Measurements from ENCODE around the gene FUBP3. TPM values are rescaled to one million over a fixed set of nuclear protein-coding genes. Genes with fewer than 3 reads are reported as not detected.

FUBP3 gene
- total RNA-seq, 2 experiments from 2014 or later: 48.4 to 50.8 TPM

GRCh38 chr9:130608554-130609134 lies 29.3 kb downstream of the FUBP3 start:
- H3K36me3 Mint-ChIP-seq: peaks cover 18% of the 10 kb centered on the region
- no peaks in the 10 kb centered on the region for H3K9me3 Mint-ChIP-seq
- no peaks in the 10 kb centered on the region for H3K4me1 Mint-ChIP-seq
- H3K27ac Mint-ChIP-seq: no peak overlapping the region
- DNase-seq: no peak
- no peak overlapping the region for H3K4me3 Mint-ChIP-seq
- no peaks in the 10 kb centered on the region for H3K27me3 Mint-ChIP-seq

DNA sequence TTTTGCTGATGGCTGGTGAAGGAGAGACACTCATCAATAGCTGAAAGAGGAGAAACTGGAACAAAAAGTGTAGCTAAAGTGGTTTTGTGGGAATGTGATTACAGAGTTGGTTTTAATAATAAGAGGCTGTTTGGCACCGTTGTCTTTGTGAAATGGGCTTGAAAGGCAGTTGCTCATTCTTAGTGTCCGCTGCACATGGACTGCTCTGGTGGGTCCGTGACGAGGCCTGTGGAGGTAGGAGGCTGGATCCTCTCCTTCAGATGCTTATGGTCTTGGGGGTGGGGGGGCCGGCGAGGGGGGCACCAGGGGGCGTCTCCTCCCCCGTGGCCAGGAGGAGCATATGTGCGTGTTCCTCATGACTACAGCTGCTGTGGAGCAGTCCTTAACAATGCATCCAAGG lies 29.8 kb downstream of the FUBP3 start:
- Mint-ChIP-seq H3K27me3 (no peaks in the 10 kb centered on the region), H3K27ac (no peak overlapping the region), H3K4me1 (no peaks in the 10 kb centered on the region), H3K9me3 (no peaks in the 10 kb centered on the region), H3K36me3 (peaks cover 16% of the 10 kb centered on the region), H3K4me3 (no peak overlapping the region)
- DNase-seq: no peak

- no peaks in the 10 kb centered on the region for H3K9me3 Mint-ChIP-seq
- no peak overlapping the region for H3K4me3 Mint-ChIP-seq
- H3K36me3 Mint-ChIP-seq: peaks cover 8% of the 10 kb centered on the region
- no peak for DNase-seq
- no peaks in the 10 kb centered on the region for H3K4me1 Mint-ChIP-seq
- H3K27ac Mint-ChIP-seq: no peak overlapping the region
- H3K27me3 Mint-ChIP-seq: no peaks in the 10 kb centered on the region
These were observed 31.7 kb downstream of the FUBP3 start for GRCh38 chr9:130610862-130611707.

GRCh38 chr9:130616451-130616850 lies 37.1 kb downstream of the FUBP3 start:
- Mint-ChIP-seq H3K4me3 (no peak overlapping the region), H3K9me3 (no peaks in the 10 kb centered on the region), H3K27me3 (no peaks in the 10 kb centered on the region), H3K27ac (no peak overlapping the region), H3K36me3 (peaks cover 12% of the 10 kb centered on the region), H3K4me1 (no peaks in the 10 kb centered on the region)
- no peak for DNase-seq

- H3K36me3 Mint-ChIP-seq: peaks cover 13% of the 10 kb centered on the region
- no peaks in the 10 kb centered on the region for H3K9me3 Mint-ChIP-seq
- no peak overlapping the region for H3K27ac Mint-ChIP-seq
- H3K4me1 Mint-ChIP-seq: no peaks in the 10 kb centered on the region
- H3K4me3 Mint-ChIP-seq: no peak overlapping the region
- H3K27me3 Mint-ChIP-seq: no peaks in the 10 kb centered on the region
- DNase-seq: no peak
These were observed 44.1 kb downstream of the FUBP3 start for GRCh38 chr9:130623466-130623865.

DNA sequence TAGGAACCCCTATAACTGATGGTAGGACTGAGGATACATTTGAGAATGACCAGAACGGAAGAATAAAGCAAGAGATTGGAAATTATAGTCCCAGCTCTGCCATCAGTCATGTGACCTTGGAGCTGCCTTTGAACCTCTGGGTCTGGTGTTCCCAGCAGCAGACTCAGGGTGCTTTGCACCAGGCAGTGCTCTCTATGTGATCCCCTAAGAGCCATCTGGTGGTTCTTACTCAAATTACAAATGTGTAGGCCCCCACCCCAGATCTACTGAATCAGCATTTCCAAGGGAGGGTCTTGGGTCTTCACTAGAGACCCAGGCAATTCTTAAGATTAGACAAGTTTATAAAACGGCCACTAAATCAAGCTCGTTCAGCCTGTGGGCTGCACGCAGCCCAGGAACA lies 44.8 kb downstream of the FUBP3 start:
- no peak overlapping the region for H3K4me3 Mint-ChIP-seq
- no peaks in the 10 kb centered on the region for H3K4me1 Mint-ChIP-seq
- peaks cover 12% of the 10 kb centered on the region for H3K36me3 Mint-ChIP-seq

DNA sequence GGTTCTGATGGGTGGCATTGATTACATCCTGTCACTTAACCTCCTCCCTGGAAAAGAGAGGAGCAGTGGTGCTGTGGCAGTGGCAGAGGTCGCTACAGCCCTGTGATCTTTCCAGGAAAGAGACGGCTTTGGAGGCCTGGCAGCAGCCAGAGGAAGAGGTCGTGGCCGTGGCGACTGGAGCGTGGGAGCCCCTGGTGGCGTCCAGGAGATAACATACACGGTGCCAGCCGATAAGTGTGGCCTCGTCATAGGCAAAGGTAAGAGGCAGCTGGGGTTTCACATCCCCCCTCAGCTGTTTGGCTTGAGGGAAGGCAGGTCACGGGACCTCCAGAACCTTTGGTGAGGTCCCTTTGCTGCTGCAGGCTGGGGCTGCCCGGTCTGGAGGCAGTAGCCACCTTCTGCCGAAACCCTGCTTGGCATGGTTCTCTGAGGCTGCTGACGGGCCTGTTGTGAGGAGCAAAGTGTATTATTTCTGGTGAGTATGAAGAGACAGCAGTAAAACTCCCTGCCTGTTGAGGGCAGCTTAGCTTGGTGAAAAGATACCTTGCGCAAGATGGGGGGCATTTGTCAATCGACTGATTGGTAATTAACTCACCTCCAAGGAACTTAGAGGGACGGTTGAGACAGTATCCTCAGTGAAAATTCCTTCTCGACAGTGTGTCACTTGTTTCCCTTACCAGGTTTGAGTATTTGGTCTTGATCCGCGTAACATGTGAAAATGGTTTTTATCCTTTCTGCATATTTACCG lies 47.0 kb downstream of the FUBP3 start:
- no peaks in the 10 kb centered on the region for H3K9me3 Mint-ChIP-seq
- no peak overlapping the region for H3K4me3 Mint-ChIP-seq
- H3K4me1 Mint-ChIP-seq: no peaks in the 10 kb centered on the region
- no peaks in the 10 kb centered on the region for H3K27me3 Mint-ChIP-seq
- no peak overlapping the region for H3K27ac Mint-ChIP-seq
- H3K36me3 Mint-ChIP-seq: peaks cover 6% of the 10 kb centered on the region
- DNase-seq: no peak

More for the DNA sequence above, 44.8 kb downstream of the FUBP3 start:
- Mint-ChIP-seq H3K27me3 (no peaks in the 10 kb centered on the region), H3K27ac (no peak overlapping the region), H3K9me3 (no peaks in the 10 kb centered on the region)
- no peak for DNase-seq

DNA sequence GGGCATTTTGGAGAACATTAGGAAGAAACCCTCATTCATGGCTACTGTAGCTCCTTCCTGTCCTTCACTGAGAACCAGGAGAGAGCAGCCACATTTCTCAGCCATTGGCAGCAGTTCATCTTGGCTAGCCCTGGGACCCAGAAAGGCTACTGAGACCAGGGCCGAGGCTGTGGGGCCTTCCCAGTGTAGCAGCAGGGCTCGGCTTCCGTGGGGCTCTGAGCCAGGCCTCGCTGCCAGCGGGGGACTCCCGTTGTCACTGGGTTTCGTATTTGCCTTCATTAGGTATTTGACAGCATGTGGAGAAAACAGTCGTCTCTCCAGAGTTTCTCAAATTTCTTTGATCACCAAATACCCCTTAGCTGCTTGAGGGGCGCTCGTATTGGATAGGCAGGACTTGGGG lies 47.7 kb downstream of the FUBP3 start:
- no peak for DNase-seq
- Mint-ChIP-seq H3K4me3 (no peak overlapping the region), H3K9me3 (no peaks in the 10 kb centered on the region), H3K27ac (no peak overlapping the region), H3K27me3 (no peaks in the 10 kb centered on the region), H3K36me3 (peaks cover 6% of the 10 kb centered on the region), H3K4me1 (no peaks in the 10 kb centered on the region)

DNA sequence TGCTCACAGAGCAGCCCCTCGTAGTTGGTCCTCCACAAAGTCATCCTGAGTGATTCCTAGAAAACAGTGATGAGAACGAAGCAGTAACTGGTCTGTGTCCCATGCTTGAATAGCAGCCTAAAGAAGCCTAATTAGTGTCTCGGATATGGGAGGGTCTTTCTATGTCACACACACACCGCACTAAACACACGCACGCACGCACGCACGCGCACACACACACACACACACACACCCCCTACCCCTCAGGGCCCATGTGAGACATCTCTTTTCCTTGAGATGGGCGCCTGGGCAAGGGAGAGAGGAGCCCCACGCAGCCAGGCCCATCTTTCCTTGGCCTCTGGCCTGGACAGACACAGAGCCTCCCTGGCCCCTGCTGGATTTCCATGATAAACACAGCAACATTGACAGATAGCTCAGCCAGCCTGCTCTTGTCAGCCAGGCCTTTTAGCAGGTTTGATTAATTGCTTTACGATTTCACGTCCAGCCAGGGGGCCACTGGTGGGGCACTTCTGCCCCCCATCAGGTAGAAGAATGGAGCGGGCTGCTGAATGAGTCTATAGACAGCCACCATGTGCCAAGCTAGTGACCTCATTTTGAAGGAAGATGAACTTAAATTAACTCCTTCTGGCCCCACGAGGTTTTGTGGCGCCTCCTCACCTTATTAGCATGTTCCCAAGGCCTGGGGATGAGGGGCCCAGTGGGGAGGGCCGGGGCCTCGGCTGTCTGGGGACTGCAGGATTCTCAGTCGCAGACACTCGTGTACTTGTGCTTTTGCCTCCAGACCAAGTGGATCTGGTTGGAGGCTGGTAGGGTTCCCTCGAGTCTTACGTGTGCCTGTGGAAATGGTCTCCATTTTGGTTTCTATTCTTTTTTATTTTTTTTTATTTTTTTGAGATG lies 48.8 kb downstream of the FUBP3 start:
- no peaks in the 10 kb centered on the region for H3K27me3 Mint-ChIP-seq
- no peaks in the 10 kb centered on the region for H3K9me3 Mint-ChIP-seq
- no peak for DNase-seq
- H3K36me3 Mint-ChIP-seq: peaks cover 3% of the 10 kb centered on the region
- H3K4me3 Mint-ChIP-seq: no peak overlapping the region
- no peak overlapping the region for H3K27ac Mint-ChIP-seq
- H3K4me1 Mint-ChIP-seq: no peaks in the 10 kb centered on the region

DNA sequence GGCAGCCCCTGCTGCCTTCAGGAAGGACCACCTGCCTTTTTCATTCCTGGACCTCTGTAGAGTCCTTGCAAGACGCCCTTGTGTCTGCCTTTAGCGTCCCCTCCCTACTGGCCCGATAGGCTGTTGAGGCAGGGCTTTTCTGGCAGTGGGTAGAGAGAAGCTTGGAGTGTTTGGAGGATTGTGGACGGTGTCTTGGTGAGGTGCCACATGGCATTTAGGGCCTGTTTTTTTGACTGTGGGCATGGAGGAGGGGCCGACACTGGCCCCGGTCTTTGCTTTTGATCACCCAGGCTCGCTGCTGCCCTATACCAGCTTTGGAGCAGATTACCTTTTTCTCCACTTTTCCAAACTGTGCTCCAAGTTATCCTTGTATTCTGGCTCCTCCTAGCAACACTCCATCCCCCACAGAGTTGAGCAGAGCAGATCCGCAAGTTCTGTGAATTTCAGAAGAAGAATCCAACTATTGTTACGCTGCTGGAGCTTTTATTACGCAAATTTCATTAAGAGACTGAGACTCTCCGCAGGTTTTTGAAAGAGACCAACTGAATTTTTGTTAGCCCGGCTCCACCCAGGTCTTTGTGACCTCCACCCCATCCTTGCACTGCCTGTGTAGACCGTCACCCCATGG lies 50.2 kb downstream of the FUBP3 start:
- H3K27ac Mint-ChIP-seq: no peak overlapping the region
- no peak for DNase-seq
- H3K36me3 Mint-ChIP-seq: peaks cover 3% of the 10 kb centered on the region
- H3K9me3 Mint-ChIP-seq: no peaks in the 10 kb centered on the region
- H3K4me1 Mint-ChIP-seq: no peaks in the 10 kb centered on the region
- H3K4me3 Mint-ChIP-seq: no peak overlapping the region
- H3K27me3 Mint-ChIP-seq: no peaks in the 10 kb centered on the region

DNA sequence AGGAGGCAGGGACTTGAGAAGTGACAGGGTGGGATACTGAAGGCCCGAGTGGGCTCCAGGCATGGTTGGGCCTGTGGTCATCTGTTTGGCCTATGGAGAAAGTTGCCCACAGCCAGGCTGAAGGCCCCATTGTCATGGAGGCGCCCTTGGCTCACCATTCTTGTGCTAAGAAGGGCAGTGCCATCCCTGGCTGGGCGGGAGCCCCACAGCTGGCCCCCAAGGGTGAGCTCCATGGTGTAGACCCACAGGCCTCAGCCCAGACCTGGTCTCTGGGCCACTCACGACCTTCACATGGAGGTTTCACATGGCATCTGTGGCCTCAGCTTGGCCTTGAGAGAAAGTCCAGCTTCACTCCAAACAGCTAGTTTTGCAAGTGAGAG lies 50.7 kb downstream of the FUBP3 start:
- no peak overlapping the region for H3K4me3 Mint-ChIP-seq
- no peak for DNase-seq
- peaks cover 7% of the 10 kb centered on the region for H3K36me3 Mint-ChIP-seq
- no peaks in the 10 kb centered on the region for H3K27me3 Mint-ChIP-seq
- H3K9me3 Mint-ChIP-seq: no peaks in the 10 kb centered on the region
- no peak overlapping the region for H3K27ac Mint-ChIP-seq
- no peaks in the 10 kb centered on the region for H3K4me1 Mint-ChIP-seq

DNA sequence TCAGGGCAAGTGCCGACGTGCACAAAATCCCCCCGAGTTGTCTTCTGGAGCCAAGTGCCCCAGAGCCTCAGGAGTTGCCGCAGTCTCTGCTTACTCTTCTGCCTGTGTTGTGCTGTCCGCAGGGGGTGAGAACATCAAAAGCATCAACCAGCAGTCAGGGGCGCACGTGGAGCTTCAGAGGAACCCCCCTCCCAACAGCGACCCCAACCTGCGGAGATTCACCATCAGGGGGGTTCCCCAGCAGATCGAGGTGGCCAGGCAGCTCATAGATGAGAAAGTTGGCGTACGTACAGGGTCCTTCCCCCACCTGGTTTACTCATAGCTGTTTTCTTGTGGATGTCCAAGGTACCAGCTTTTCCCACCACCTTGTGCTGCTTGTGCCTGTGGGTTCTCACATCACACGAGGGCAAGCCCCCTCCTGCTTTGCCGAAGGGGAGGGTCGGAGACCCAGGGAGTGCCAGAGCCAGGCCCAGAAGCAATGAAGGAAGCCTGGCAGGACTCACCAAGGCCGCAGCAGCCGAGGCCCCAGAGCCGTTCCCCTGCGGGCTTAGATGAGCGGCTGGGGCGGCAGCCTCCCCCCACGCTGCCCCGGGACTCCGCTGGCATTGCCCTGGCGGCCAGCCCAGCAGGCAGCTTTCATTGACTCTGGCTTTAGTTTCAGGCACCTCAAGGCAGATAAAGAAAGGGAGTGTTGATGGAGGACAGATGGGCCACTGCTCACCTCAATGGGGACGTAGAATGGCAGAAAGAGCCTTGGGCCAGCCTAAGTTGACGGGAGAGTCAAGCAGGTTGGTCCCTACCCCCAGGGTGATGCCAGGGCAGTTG lies 51.3 kb downstream of the FUBP3 start:
- no peaks in the 10 kb centered on the region for H3K9me3 Mint-ChIP-seq
- DNase-seq: no peak
- no peaks in the 10 kb centered on the region for H3K4me1 Mint-ChIP-seq
- no peak overlapping the region for H3K27ac Mint-ChIP-seq
- no peaks in the 10 kb centered on the region for H3K27me3 Mint-ChIP-seq
- H3K36me3 Mint-ChIP-seq: peaks cover 6% of the 10 kb centered on the region
- H3K4me3 Mint-ChIP-seq: no peak overlapping the region

DNA sequence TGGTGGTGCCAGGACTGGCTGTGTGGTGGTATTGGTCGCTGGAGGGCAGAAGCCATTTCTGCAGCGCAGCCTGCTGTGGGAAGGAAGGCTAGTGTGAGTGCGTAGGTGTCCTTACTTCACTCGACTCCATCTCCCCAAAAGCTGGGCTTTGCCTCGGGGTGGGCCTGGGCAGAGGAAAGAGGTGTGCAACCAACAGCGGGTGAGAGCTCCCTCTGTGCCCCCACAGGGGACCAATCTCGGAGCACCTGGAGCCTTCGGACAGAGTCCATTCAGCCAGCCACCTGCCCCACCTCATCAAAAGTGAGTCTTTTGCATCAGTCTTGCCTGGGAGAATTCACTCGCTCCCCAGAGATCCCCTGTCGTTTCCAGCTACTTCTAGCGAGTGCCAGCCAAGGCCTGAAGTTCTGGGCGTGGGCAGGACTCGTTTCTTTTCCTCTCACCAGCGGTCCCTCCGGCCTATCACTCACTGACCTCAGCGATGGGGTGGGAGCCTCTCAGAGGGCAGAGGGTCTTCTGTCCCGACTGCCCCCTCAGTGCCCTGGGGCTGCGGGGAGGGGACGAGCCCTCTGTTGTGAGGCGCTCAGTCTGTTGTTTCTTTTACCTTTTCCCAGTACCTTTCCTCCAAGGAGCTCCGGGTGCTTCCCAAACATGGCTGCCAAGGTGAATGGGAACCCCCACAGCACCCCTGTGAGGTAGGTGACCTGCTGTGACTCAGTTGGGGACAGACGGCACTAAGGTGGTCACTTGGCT lies 52.1 kb downstream of the FUBP3 start:
- no peak overlapping the region for H3K27ac Mint-ChIP-seq
- H3K36me3 Mint-ChIP-seq: peaks cover 8% of the 10 kb centered on the region
- no peak overlapping the region for H3K4me3 Mint-ChIP-seq
- no peak for DNase-seq
- H3K4me1 Mint-ChIP-seq: no peaks in the 10 kb centered on the region
- no peaks in the 10 kb centered on the region for H3K9me3 Mint-ChIP-seq
- H3K27me3 Mint-ChIP-seq: no peaks in the 10 kb centered on the region

Measured in activated naive CD8-positive, alpha-beta T cell treated with anti-CD3 and anti-CD28 coated beads for 36 hours (primary cell).